ENCODE results near the gene PFKFB4.

Gene PFKFB4

DNA sequence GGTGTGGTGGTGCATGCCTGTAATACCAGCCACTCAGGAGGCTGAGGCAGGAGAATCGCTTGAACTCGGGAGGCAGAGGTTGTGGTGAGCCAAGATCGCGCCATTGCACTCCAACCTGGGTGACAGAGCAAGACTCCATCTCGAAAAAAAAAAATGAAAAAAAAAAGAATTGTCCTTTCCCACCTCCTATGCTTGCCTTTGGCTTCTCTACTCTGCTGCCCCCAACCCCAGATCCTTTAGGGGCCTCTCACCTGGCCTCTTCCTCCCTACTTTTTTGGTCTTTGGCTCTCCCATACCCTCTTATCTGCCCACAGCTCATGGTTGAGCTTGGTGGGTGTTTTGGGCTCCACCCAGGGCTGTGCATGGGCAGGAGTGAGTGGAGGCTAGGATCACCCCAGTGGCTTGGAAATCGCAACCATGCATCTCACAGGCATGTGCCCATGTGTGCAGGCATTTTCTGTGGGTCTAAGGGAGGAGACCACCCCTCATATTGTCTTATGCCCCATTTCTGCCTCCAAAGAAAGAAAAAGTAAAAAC lies 50.6 kb downstream of the PFKFB4 start:
- 0 out of 2 replicates have a peak, but pooled peaks cover 3% of the 10 kb centered on the region for H3K27me3 ChIP-seq (ENCODE audit: control insufficient read depth, insufficient read depth, low read length)
- no peak overlapping the region for H3K9ac ChIP-seq (ENCODE audit: low read depth, low read length)
- peaks cover 32% of the 10 kb centered on the region for H3K4me1 ChIP-seq (ENCODE audit: control insufficient read depth, insufficient read depth, low read length)
- no peaks in the 10 kb centered on the region for H3K9me3 ChIP-seq (ENCODE audit: control insufficient read depth, insufficient read depth, low read length)
- no peak overlapping the region for H3K27ac ChIP-seq (ENCODE audit: low read depth, low read length)
- no peak overlapping the region for H3K4me3 ChIP-seq (ENCODE audit: low read depth, low read length)
- no peaks in the 10 kb centered on the region for H3K36me3 ChIP-seq (ENCODE audit: control insufficient read depth, insufficient read depth, low read length)

- no peak overlapping the region for H3K9ac ChIP-seq (ENCODE audit: low read depth, low read length)
- no peaks in the 10 kb centered on the region for H3K9me3 ChIP-seq (ENCODE audit: control insufficient read depth, insufficient read depth, low read length)
- peaks cover 32% of the 10 kb centered on the region for H3K4me1 ChIP-seq (ENCODE audit: control insufficient read depth, insufficient read depth, low read length)
- 0 out of 2 replicates have a peak, but pooled peaks cover 3% of the 10 kb centered on the region for H3K27me3 ChIP-seq (ENCODE audit: control insufficient read depth, insufficient read depth, low read length)
- H3K4me3 ChIP-seq (ENCODE audit: low read depth, low read length), result no peak overlapping the region; the same call in 1 of the 2 replicates
- peaks cover 7% of the 10 kb centered on the region; the same call in 1 of the 2 replicates for H3K36me3 ChIP-seq (ENCODE audit: control insufficient read depth, insufficient read depth, low read length)
- H3K27ac ChIP-seq (ENCODE audit: low read depth, low read length), result no peak overlapping the region
These were observed 51.5 kb downstream of the PFKFB4 start for GRCh38 chr3:48505146-48505545.

DNA sequence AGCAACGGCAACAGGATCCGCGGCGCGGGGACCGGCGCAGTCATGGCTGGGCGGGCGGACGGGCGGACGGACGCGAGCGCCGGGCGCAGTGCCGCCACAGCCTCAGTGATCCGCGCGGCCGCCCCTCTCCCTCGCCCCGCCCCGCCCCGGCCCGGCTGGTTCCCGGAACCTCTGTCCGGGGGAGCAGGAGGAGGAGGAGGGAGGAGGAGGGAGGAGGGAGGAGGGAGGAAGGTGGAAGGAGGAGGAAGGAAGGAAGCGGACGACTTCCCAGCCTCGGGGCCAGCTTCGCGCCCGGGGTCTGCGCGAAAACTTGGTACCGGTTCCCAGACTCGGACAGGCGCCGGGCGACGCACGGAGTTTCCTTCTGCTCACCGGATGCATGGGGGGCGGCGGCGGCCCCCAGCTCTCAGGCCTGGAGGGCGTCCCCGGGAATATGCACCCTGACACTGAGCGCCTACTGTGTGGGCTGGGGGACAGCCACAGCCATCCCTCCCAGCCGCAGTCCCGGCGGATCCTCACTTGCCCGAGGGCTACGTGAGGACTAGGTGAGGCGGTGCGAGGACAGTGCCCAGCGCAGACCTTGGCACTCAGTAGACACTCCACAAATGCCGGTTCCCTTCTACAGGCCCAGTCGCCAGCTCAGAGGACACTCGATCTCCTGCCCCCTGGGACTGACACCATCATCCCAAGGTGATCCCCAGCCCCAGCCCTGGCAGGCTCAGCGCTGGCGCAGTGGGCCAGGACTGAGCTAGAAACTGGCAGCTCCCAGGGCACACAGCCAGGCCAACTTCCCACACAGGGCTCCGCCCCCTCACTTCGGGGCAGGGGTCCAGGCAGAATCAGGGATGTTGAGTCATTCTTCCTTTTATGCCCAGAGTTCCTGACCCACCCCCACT lies 52.3 kb downstream of the PFKFB4 start, which contains the start of gene SHISA5:
Gene SHISA5, minus strand, starts transcription at position 124 of the 896 bp plus-strand sequence. Its CDS starts 80 bp downstream, at position 44.
- H3K9me3 ChIP-seq (ENCODE audit: control insufficient read depth, insufficient read depth, low read length), result no peaks in the 10 kb centered on the region
- H3K4me1 ChIP-seq (ENCODE audit: control insufficient read depth, insufficient read depth, low read length), result peaks cover 29% of the 10 kb centered on the region
- H3K27ac ChIP-seq (ENCODE audit: low read depth, low read length), result peak within 1 kb of the TSS; percentile 40
- peaks cover 12% of the 10 kb centered on the region; the same call in 1 of the 2 replicates for H3K36me3 ChIP-seq (ENCODE audit: control insufficient read depth, insufficient read depth, low read length)
- 0 out of 2 replicates have a peak, but pooled peaks cover 3% of the 10 kb centered on the region for H3K27me3 ChIP-seq (ENCODE audit: control insufficient read depth, insufficient read depth, low read length)
- H3K9ac ChIP-seq (ENCODE audit: low read depth, low read length), result peak within 1 kb of the TSS; percentile 39; the same call in 1 of the 2 replicates
- peak within 1 kb of the TSS; percentile 72 for H3K4me3 ChIP-seq (ENCODE audit: low read depth, low read length)

- Histone ChIP-seq H3K9me3 (ENCODE audit: control insufficient read depth, insufficient read depth, low read length) (no peaks in the 10 kb centered on the region), H3K27me3 (ENCODE audit: control insufficient read depth, insufficient read depth, low read length) (0 out of 2 replicates have a peak, but pooled peaks cover 3% of the 10 kb centered on the region), H3K9ac (ENCODE audit: low read depth, low read length) (peak overlapping the region; percentile 39; the same call in 1 of the 2 replicates), H3K36me3 (ENCODE audit: control insufficient read depth, insufficient read depth, low read length) (peaks cover 15% of the 10 kb centered on the region; the same call in 1 of the 2 replicates), H3K4me1 (ENCODE audit: control insufficient read depth, insufficient read depth, low read length) (peaks cover 24% of the 10 kb centered on the region), H3K27ac (ENCODE audit: low read depth, low read length) (peak overlapping the region; percentile 40), H3K4me3 (ENCODE audit: low read depth, low read length) (peak overlapping the region; percentile 72)
These were observed 53.1 kb downstream of the PFKFB4 start for GRCh38 chr3:48503401-48504050.

DNA sequence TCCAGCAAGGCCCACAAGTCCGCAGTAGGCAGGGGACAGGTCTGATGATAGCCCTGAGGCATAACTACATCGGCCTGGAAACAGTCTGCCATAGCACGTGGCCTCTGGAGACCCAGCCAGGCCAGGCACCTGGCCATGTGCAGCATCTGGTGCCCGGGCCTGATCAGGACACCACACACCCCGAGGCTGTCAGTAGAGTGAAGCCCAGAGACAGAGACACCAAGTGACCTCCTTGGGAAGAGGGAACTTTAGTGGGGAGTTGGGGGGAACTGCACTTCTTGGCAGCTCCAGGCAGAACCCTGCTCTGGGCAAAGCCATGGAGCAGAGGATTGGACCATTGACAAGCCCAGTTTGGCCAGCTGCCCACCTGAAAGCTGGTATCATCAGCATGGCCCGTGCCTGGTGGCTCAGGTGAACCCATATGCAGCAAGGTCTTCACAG lies 53.9 kb downstream of the PFKFB4 start:
- Histone ChIP-seq H3K9ac (ENCODE audit: low read depth, low read length) (no peak overlapping the region), H3K27me3 (ENCODE audit: control insufficient read depth, insufficient read depth, low read length) (0 out of 2 replicates have a peak, but pooled peaks cover 3% of the 10 kb centered on the region), H3K4me3 (ENCODE audit: low read depth, low read length) (peak overlapping the region; percentile 72), H3K27ac (ENCODE audit: low read depth, low read length) (no peak overlapping the region), H3K4me1 (ENCODE audit: control insufficient read depth, insufficient read depth, low read length) (peaks cover 24% of the 10 kb centered on the region), H3K9me3 (ENCODE audit: control insufficient read depth, insufficient read depth, low read length) (no peaks in the 10 kb centered on the region), H3K36me3 (ENCODE audit: control insufficient read depth, insufficient read depth, low read length) (peaks cover 21% of the 10 kb centered on the region)

DNA sequence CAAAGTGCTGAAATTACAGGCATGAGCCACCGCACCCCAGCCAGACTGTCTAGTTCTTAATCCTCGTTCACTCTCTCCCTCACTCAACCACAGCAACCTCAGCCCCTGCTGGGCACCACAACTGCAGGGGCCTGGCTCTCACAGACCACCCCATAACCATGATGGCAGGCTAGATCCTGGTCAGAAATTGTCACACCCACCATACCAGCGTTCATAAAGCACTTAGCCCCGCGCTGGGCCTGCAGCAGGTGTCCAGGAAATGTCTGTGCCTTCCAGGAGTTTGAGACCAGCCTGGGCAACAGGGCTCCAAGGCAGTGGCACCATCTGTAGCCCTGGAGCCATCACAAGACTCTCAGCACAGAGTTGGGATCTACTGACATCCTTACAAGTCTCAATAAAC lies 54.5 kb downstream of the PFKFB4 start:
- Histone ChIP-seq H3K27me3 (ENCODE audit: control insufficient read depth, insufficient read depth, low read length) (0 out of 2 replicates have a peak, but pooled peaks cover 3% of the 10 kb centered on the region), H3K4me3 (ENCODE audit: low read depth, low read length) (no peak overlapping the region), H3K27ac (ENCODE audit: low read depth, low read length) (no peak overlapping the region), H3K36me3 (ENCODE audit: control insufficient read depth, insufficient read depth, low read length) (peaks cover 23% of the 10 kb centered on the region), H3K4me1 (ENCODE audit: control insufficient read depth, insufficient read depth, low read length) (peaks cover 20% of the 10 kb centered on the region), H3K9me3 (ENCODE audit: control insufficient read depth, insufficient read depth, low read length) (no peaks in the 10 kb centered on the region), H3K9ac (ENCODE audit: low read depth, low read length) (no peak overlapping the region)

DNA sequence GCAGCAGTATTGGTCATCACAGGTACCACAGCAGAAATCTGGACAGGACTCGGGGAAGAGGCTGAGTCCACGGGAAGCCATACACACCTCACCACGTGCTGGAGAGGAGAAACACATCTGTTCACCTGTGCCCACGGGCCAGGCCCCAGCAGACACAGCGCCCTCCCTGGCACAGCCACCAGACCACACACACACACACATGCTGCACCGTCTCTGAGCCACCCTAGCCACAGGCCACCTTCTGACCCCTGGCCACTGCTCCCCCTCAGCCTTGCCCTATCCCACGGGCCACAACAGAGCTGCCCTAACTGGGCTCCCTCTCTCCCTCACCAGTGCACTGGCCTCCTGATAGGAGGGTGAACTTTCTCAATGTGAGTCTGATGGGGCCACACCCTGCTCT lies 55.4 kb downstream of the PFKFB4 start:
- peaks cover 16% of the 10 kb centered on the region for H3K4me1 ChIP-seq (ENCODE audit: control insufficient read depth, insufficient read depth, low read length)

GRCh38 chr3:48500656-48501055 lies 55.9 kb downstream of the PFKFB4 start:
- H3K4me3 ChIP-seq (ENCODE audit: low read depth, low read length), result no peak overlapping the region
- H3K4me1 ChIP-seq (ENCODE audit: control insufficient read depth, insufficient read depth, low read length), result peaks cover 16% of the 10 kb centered on the region
- H3K9me3 ChIP-seq (ENCODE audit: control insufficient read depth, insufficient read depth, low read length), result no peaks in the 10 kb centered on the region
- H3K9ac ChIP-seq (ENCODE audit: low read depth, low read length), result no peak overlapping the region
- H3K27me3 ChIP-seq (ENCODE audit: control insufficient read depth, insufficient read depth, low read length), result 0 out of 2 replicates have a peak, but pooled peaks cover 3% of the 10 kb centered on the region
- H3K36me3 ChIP-seq (ENCODE audit: control insufficient read depth, insufficient read depth, low read length), result peaks cover 23% of the 10 kb centered on the region
- H3K27ac ChIP-seq (ENCODE audit: low read depth, low read length), result no peak overlapping the region

More for the DNA sequence above, 55.4 kb downstream of the PFKFB4 start:
- H3K9ac ChIP-seq (ENCODE audit: low read depth, low read length), result no peak overlapping the region
- H3K4me3 ChIP-seq (ENCODE audit: low read depth, low read length), result no peak overlapping the region
- H3K27me3 ChIP-seq (ENCODE audit: control insufficient read depth, insufficient read depth, low read length), result 0 out of 2 replicates have a peak, but pooled peaks cover 3% of the 10 kb centered on the region
- no peak overlapping the region for H3K27ac ChIP-seq (ENCODE audit: low read depth, low read length)
- no peaks in the 10 kb centered on the region for H3K9me3 ChIP-seq (ENCODE audit: control insufficient read depth, insufficient read depth, low read length)
- peaks cover 23% of the 10 kb centered on the region for H3K36me3 ChIP-seq (ENCODE audit: control insufficient read depth, insufficient read depth, low read length)

- H3K27me3 ChIP-seq (ENCODE audit: control insufficient read depth, insufficient read depth, low read length), result no peaks in the 10 kb centered on the region
- no peaks in the 10 kb centered on the region for H3K9me3 ChIP-seq (ENCODE audit: control insufficient read depth, insufficient read depth, low read length)
- H3K27ac ChIP-seq (ENCODE audit: low read depth, low read length), result no peak overlapping the region
- H3K9ac ChIP-seq (ENCODE audit: low read depth, low read length), result no peak overlapping the region
- no peak overlapping the region for H3K4me3 ChIP-seq (ENCODE audit: low read depth, low read length)
- H3K36me3 ChIP-seq (ENCODE audit: control insufficient read depth, insufficient read depth, low read length), result peaks cover 16% of the 10 kb centered on the region; the same call in 1 of the 2 replicates
- H3K4me1 ChIP-seq (ENCODE audit: control insufficient read depth, insufficient read depth, low read length), result no peaks in the 10 kb centered on the region
These were observed 63.5 kb downstream of the PFKFB4 start for GRCh38 chr3:48493203-48493501.

GRCh38 chr3:48492461-48493202 lies 64.0 kb downstream of the PFKFB4 start:
- Histone ChIP-seq H3K4me1 (ENCODE audit: control insufficient read depth, insufficient read depth, low read length) (no peaks in the 10 kb centered on the region), H3K4me3 (ENCODE audit: low read depth, low read length) (no peak overlapping the region), H3K9ac (ENCODE audit: low read depth, low read length) (no peak overlapping the region), H3K27ac (ENCODE audit: low read depth, low read length) (no peak overlapping the region), H3K9me3 (ENCODE audit: control insufficient read depth, insufficient read depth, low read length) (no peaks in the 10 kb centered on the region), H3K27me3 (ENCODE audit: control insufficient read depth, insufficient read depth, low read length) (no peaks in the 10 kb centered on the region), H3K36me3 (ENCODE audit: control insufficient read depth, insufficient read depth, low read length) (peaks cover 10% of the 10 kb centered on the region; the same call in 1 of the 2 replicates)

Data from HUES48 (cell line).